Astrocyte (in vitro differentiated cells and primary cell): ENCODE results near the gene PI4K2A. TPM values are rescaled to one million over a fixed set of nuclear protein-coding genes. Genes with fewer than 3 reads are reported as not detected.

Source experiments
- DNase-seq: peaks from one replicate; pipeline ENCODE4 v3.0.0-alpha.2; 2010; ENCODE audit warnings: low read depth
- FAIRE-seq: peaks from 2 replicates; lab custom pipeline; 2011; peaks lifted over from hg19 to GRCh38; lab: Jason Lieb, UNC
- H2AFZ ChIP-seq: 2 replicates; pipeline ENCODE4 v1.6.0; 2012; ENCODE audit warnings: low read depth, low read length, inconsistent platforms
- H3K27ac ChIP-seq: 2 replicates; pipeline ENCODE4 v1.5.1; 2011; ENCODE audit warnings: low read depth, low read length, inconsistent platforms
- H3K27me3 ChIP-seq: 2 replicates; pipeline ENCODE4 v1.6.0; 2011; ENCODE audit warnings: low read length, inconsistent platforms; ENCODE audit not compliant: insufficient read depth
- H3K36me3 ChIP-seq: 2 replicates; pipeline ENCODE4 v1.5.1; 2011; ENCODE audit warnings: low read length, inconsistent platforms; ENCODE audit not compliant: insufficient read depth
- H3K4me1 ChIP-seq: 2 replicates; pipeline ENCODE4 v1.5.1; 2011; ENCODE audit warnings: low read length, inconsistent platforms; ENCODE audit not compliant: insufficient read depth
- H3K4me2 ChIP-seq: 2 replicates; pipeline ENCODE4 v1.6.0; 2012; ENCODE audit warnings: low read length, inconsistent platforms
- H3K4me3 ChIP-seq: 2 replicates; pipeline ENCODE4 v1.5.1; 2011; ENCODE audit warnings: low read depth, mild to moderate bottlenecking, low read length, inconsistent platforms; ENCODE audit not compliant: insufficient read depth
- H3K79me2 ChIP-seq: 2 replicates; pipeline ENCODE4 v1.6.0; 2012; ENCODE audit warnings: mild to moderate bottlenecking, low read length, inconsistent platforms; ENCODE audit not compliant: insufficient read depth
- H3K9ac ChIP-seq: 2 replicates; pipeline ENCODE4 v1.6.0; 2012; ENCODE audit warnings: mild to moderate bottlenecking, low read length, inconsistent platforms
- H3K9me3 ChIP-seq: 2 replicates; pipeline ENCODE4 v1.5.1; 2012; ENCODE audit warnings: low read depth, mild to moderate bottlenecking, low read length, inconsistent platforms; ENCODE audit not compliant: insufficient read depth
- H4K20me1 ChIP-seq: 2 replicates; pipeline ENCODE4 v1.6.0; 2012; ENCODE audit warnings: low read length, inconsistent platforms; ENCODE audit not compliant: insufficient read depth
- H3K27ac Mint-ChIP-seq: one replicate; pipeline ENCODE4 v1.8.0; 2021; ENCODE audit warnings: mild to moderate bottlenecking, mixed read lengths; ENCODE audit not compliant: unreplicated experiment
- H3K27me3 Mint-ChIP-seq: one replicate; pipeline ENCODE4 v1.8.0; 2021; ENCODE audit warnings: low read depth, mixed read lengths; ENCODE audit not compliant: unreplicated experiment
- H3K36me3 Mint-ChIP-seq: one replicate; pipeline ENCODE4 v1.8.0; 2021; ENCODE audit warnings: low read depth, mixed read lengths; ENCODE audit not compliant: unreplicated experiment
- H3K4me1 Mint-ChIP-seq: one replicate; pipeline ENCODE4 v1.8.0; 2021; ENCODE audit warnings: low read depth, mixed read lengths; ENCODE audit not compliant: unreplicated experiment
- H3K4me3 Mint-ChIP-seq: one replicate; pipeline ENCODE4 v1.8.0; 2021; ENCODE audit warnings: mild to moderate bottlenecking, moderate library complexity, mixed read lengths; ENCODE audit not compliant: unreplicated experiment
- H3K9me3 Mint-ChIP-seq: one replicate; pipeline ENCODE4 v1.8.0; 2021; ENCODE audit warnings: mild to moderate bottlenecking, mixed read lengths; ENCODE audit not compliant: unreplicated experiment
- EZH2 ChIP-seq: IDR thresholded peaks from 2 replicates; pipeline ENCODE4 v1.6.1; 2012; ENCODE audit warnings: mild to moderate bottlenecking, low read length, inconsistent platforms; ENCODE audit not compliant: insufficient read depth
- total RNA-seq: library from RNA; stranded (reverse); gene quantifications from 2 replicates; pipeline ENCODE4 v1.2.1, GENCODE V29; 2021
- TF ChIP-seq, protein P1 (sequence below): IDR thresholded peaks from 2 replicates; pipeline ENCODE4 v1.5.1; 2011; ENCODE audit warnings: low read depth, mild to moderate bottlenecking, inconsistent platforms, low read length, moderate library complexity; ENCODE audit not compliant: insufficient read depth

PI4K2A gene
- total RNA-seq, 1 donor from 2014 or later = 37.8 TPM

GRCh38 chr10:97717627-97718026 is 77.2 kb downstream of the PI4K2A start:
- Mint-ChIP-seq H3K4me3 (no peak overlapping the region), H3K27ac (no peak overlapping the region), H3K9me3 (peaks cover 2% of the 10 kb centered on the region), H3K27me3 (no peaks in the 10 kb centered on the region), H3K4me1 (peaks cover 34% of the 10 kb centered on the region), H3K36me3 (peaks cover 35% of the 10 kb centered on the region)
- peak overlapping the region; percentile 97 for H3K4me2 ChIP-seq
- no peak overlapping the region for H3K27ac ChIP-seq
- no peaks in the 10 kb centered on the region for H3K27me3 ChIP-seq
- FAIRE-seq (no peak), DNase-seq (no peak)
- peaks cover 49% of the 10 kb centered on the region for H4K20me1 ChIP-seq
- H3K9me3 ChIP-seq = no peaks in the 10 kb centered on the region
- H3K4me1 ChIP-seq = peaks cover 29% of the 10 kb centered on the region
- H3K4me3 ChIP-seq = no peak overlapping the region
- peaks cover 10% of the 10 kb centered on the region for H3K36me3 ChIP-seq
- H2AFZ ChIP-seq = no peak overlapping the region
- H3K9ac ChIP-seq = no peak overlapping the region
- H3K79me2 ChIP-seq = peaks cover 55% of the 10 kb centered on the region
- TF ChIP-seq EZH2 = no peak
- TF ChIP-seq, protein P1, sequence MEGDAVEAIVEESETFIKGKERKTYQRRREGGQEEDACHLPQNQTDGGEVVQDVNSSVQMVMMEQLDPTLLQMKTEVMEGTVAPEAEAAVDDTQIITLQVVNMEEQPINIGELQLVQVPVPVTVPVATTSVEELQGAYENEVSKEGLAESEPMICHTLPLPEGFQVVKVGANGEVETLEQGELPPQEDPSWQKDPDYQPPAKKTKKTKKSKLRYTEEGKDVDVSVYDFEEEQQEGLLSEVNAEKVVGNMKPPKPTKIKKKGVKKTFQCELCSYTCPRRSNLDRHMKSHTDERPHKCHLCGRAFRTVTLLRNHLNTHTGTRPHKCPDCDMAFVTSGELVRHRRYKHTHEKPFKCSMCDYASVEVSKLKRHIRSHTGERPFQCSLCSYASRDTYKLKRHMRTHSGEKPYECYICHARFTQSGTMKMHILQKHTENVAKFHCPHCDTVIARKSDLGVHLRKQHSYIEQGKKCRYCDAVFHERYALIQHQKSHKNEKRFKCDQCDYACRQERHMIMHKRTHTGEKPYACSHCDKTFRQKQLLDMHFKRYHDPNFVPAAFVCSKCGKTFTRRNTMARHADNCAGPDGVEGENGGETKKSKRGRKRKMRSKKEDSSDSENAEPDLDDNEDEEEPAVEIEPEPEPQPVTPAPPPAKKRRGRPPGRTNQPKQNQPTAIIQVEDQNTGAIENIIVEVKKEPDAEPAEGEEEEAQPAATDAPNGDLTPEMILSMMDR = no peak

DNA sequence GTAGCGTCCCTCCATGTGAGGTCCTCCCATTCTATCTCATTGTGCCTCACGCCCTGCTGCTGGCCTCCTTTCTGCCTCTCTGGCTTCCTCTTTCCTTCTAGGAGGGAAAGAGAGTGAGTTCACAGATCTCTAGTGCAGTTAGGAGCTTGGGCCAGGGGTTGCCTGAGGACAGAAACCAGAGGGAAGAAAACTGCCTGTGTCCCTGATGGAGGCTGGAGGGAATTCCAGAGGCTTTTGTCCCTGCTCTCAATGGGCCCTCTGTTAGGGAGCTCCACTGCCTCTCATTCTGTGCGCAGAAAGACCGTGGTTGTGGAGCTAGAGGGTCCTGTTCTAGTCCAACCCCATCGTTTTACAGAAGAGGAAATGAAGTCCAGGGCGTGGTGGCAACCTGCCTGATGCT is 77.7 kb downstream of the PI4K2A start:
- H3K9me3 ChIP-seq = no peaks in the 10 kb centered on the region
- H3K9ac ChIP-seq = no peak overlapping the region
- no peak overlapping the region for H2AFZ ChIP-seq
- no peak overlapping the region for H3K4me3 Mint-ChIP-seq
- no peak for TF ChIP-seq EZH2
- TF ChIP-seq, protein P1 = no peak
- H3K4me1 ChIP-seq = peaks cover 24% of the 10 kb centered on the region
- H3K4me2 ChIP-seq = peak overlapping the region; percentile 97
- H3K79me2 ChIP-seq = peaks cover 51% of the 10 kb centered on the region
- peaks cover 36% of the 10 kb centered on the region for H3K36me3 Mint-ChIP-seq
- peaks cover 49% of the 10 kb centered on the region for H4K20me1 ChIP-seq
- no peaks in the 10 kb centered on the region for H3K27me3 ChIP-seq
- peaks cover 10% of the 10 kb centered on the region for H3K36me3 ChIP-seq
- peaks cover 2% of the 10 kb centered on the region for H3K9me3 Mint-ChIP-seq
- H3K27ac Mint-ChIP-seq = no peak overlapping the region
- no peak overlapping the region for H3K4me3 ChIP-seq
- no peak overlapping the region for H3K27ac ChIP-seq
- no peaks in the 10 kb centered on the region for H3K27me3 Mint-ChIP-seq
- FAIRE-seq = no peak
- DNase-seq = no peak
- peaks cover 29% of the 10 kb centered on the region for H3K4me1 Mint-ChIP-seq

- H3K36me3 ChIP-seq = peaks cover 10% of the 10 kb centered on the region
- Mint-ChIP-seq H3K27ac (peak overlapping the region; percentile 55), H3K27me3 (no peaks in the 10 kb centered on the region), H3K36me3 (peaks cover 38% of the 10 kb centered on the region), H3K4me1 (peaks cover 29% of the 10 kb centered on the region), H3K4me3 (peak overlapping the region; percentile 47), H3K9me3 (peaks cover 2% of the 10 kb centered on the region)
- peaks cover 23% of the 10 kb centered on the region for H3K4me1 ChIP-seq
- no peak overlapping the region for H3K27ac ChIP-seq
- no peak overlapping the region for H3K4me3 ChIP-seq
- FAIRE-seq (no peak), DNase-seq (no peak)
- H3K9me3 ChIP-seq = no peaks in the 10 kb centered on the region
- H2AFZ ChIP-seq = no peak overlapping the region
- no peak overlapping the region for H3K9ac ChIP-seq
- peaks cover 48% of the 10 kb centered on the region for H3K79me2 ChIP-seq
- peaks cover 49% of the 10 kb centered on the region for H4K20me1 ChIP-seq
- H3K4me2 ChIP-seq = peak overlapping the region; percentile 97
- no peaks in the 10 kb centered on the region for H3K27me3 ChIP-seq
- TF ChIP-seq EZH2 = no peak
- TF ChIP-seq, protein P1 = no peak
Observed at GRCh38 chr10:97718659-97719142, 78.2 kb downstream of the PI4K2A start.
